Stimulated activated naive CD8-positive, alpha-beta T cell treated with anti-CD3 and anti-CD28 coated beads, Interleukin-15, amount 100 ng/mL, for 72 hours (primary cell): ENCODE results near the gene GRPEL2.
A peak's percentile ranks its signal among the peaks of the same experiment; 100 is the strongest.

ENCODE experiments used
- ATAC-seq: fragments of 150-1000 bp; cut with Tn5 transposase; 2 replicates; pipeline ENCODE4 v1.10.0; 2021; ENCODE audit warnings: mild to moderate bottlenecking, moderate library complexity
- DNase-seq, 2 donors: peaks; one replicate each; pipeline ENCODE4 v3.0.0; 2021 to 2022
- H3K27ac Mint-ChIP-seq, 2 donors: one replicate each; pipeline ENCODE4 v1.8.0; 2022; ENCODE audit warnings: mild to moderate bottlenecking in 2 of 2, mixed read lengths in 2 of 2, moderate library complexity in 2 of 2
- H3K27me3 Mint-ChIP-seq: one replicate; pipeline ENCODE4 v1.8.0; 2022; ENCODE audit warnings: mixed read lengths
- H3K4me1 Mint-ChIP-seq: one replicate; pipeline ENCODE4 v1.8.0; 2022; ENCODE audit warnings: mild to moderate bottlenecking, mixed read lengths
- H3K4me3 Mint-ChIP-seq, 2 donors: one replicate each; pipeline ENCODE4 v1.8.0; 2022; ENCODE audit warnings: mild to moderate bottlenecking in 2 of 2, mixed read lengths in 2 of 2, moderate library complexity in 1 of 2
- H3K9me3 Mint-ChIP-seq, 2 donors: one replicate each; pipeline ENCODE4 v1.8.0; 2022; ENCODE audit warnings: mixed read lengths in 2 of 2

Gene GRPEL2

DNA sequence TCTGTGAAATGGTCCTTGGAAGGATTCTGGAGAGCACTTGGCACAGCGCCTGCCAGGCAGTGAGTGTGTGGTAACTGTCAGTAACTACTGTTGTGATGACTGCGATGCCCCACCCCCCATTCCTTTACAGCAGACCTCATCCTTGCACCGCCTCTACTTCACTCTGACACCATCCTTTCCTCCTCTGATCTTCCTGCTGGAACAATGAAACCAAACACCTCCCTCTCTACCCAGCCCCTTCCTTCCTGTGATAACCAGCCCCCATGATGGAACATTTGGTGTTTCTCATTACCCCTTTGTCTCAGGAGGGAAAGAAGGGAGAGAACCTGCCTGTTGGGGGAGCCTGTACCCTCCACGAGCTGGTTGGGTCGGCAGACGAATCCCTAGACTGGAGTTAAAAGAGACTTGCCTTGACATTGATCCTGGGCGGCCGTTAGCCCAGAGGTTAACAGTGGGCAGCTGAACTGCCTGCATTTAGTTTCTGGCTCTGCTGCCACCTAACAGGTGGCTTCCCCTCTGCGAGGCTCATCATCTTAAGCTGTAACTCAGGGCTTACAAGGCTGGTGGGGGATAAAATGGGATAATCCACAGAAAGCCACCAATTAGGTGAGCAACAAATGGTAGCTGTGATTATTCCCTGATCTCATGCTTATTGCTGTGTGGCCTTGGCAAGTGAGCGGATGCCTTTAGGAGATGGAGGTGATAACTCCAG lies 34.2 kb upstream of the GRPEL2 start:
- DNase-seq (no peak), ATAC-seq (no peak)
- Mint-ChIP-seq H3K4me3 (no peak overlapping the region), H3K27ac (peak overlapping the region in 1 of 2 donors; percentile 61), H3K4me1 (peaks cover 8% of the 10 kb centered on the region), H3K27me3 (no peaks in the 10 kb centered on the region), H3K9me3 (no peaks in the 10 kb centered on the region)

DNA sequence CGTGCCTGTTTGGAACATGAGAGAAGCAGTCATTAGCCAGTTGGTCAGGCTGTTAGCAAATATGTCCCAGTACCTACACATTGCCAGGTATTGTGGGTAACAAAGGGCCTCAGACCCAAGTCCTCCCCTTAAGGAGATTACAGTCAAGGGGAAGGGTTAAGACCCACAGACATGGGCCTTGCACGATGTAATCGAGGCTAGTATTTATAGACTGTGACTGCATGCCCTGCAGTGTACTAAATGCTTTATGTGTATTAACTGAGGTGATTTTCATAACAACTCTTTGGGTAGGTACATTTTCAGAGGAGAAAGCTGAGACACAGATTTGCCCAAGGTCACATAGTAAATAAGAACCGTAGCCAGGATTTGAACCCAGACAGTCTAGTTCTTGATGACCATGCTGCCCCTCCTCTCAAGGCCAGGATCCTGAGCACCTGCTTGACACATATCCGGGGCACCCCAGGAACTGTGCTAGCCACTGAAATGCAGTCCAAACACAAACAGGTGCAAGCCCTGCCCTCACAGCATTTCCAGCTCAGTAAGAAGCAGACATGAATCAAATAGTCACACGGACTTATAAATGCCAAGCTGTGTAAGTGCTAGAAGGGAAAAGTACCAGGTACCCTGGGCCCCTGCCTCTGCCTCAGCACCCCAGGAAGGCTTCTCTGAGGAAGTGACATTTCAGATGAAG lies 32.0 kb upstream of the GRPEL2 start:
- ATAC-seq (no peak), DNase-seq (no peak)
- Mint-ChIP-seq H3K27ac (no peak overlapping the region), H3K4me3 (no peak overlapping the region), H3K4me1 (peaks cover 8% of the 10 kb centered on the region), H3K27me3 (no peaks in the 10 kb centered on the region), H3K9me3 (no peaks in the 10 kb centered on the region)

DNA sequence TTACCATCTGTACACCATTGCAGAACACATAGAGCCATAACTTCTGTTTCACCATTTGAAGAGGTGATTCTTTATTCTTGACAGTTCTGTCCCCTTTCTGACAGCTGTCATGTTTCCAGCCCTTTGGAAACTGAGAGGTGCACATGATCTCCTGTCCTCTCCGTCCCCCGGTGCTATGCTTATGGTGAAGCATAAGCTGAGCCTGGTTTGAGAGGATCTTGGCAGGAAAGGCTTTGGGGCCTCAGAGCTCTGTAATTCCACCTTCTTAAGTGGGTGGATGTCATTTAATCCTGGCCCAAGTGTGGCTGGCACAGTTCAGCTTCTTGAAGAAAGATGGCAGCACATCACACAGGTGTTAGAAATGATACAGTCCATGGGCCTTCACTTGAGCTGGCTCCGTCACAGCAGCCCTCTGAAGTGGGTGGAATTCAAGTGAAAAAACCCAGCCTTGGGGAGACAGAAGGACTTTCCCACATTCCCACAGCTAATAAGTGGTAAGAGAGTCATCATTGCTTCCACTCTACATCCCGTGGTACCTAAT lies 30.7 kb upstream of the GRPEL2 start:
- H3K27me3 Mint-ChIP-seq, result no peaks in the 10 kb centered on the region
- H3K4me1 Mint-ChIP-seq, result peaks cover 8% of the 10 kb centered on the region
- H3K9me3 Mint-ChIP-seq, result no peaks in the 10 kb centered on the region
- peak; percentile 53 for ATAC-seq
- no peak overlapping the region for H3K27ac Mint-ChIP-seq
- H3K4me3 Mint-ChIP-seq, result no peak overlapping the region
- DNase-seq, result no peak

DNA sequence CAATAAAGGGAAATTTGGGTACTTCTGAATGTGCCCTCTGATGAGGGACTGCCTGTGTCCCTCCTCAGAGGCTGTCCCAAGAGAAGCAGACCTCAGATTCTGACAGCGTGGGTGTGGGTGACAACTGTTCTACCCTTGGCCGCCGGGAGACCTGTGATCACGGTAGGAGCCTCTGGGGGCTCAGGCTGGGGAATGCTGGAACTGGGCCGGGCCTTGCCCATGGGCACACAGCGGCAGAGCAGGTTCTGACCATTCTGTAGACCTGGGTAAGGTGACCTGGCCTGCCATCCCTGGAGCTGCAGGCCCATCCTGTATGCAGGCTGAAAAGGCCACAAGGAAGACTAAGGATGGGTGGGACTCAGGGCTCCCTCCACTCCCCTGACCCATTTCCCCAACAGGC lies 29.5 kb upstream of the GRPEL2 start:
- Mint-ChIP-seq H3K4me1 (peaks cover 7% of the 10 kb centered on the region), H3K27ac (no peak overlapping the region)

DNA sequence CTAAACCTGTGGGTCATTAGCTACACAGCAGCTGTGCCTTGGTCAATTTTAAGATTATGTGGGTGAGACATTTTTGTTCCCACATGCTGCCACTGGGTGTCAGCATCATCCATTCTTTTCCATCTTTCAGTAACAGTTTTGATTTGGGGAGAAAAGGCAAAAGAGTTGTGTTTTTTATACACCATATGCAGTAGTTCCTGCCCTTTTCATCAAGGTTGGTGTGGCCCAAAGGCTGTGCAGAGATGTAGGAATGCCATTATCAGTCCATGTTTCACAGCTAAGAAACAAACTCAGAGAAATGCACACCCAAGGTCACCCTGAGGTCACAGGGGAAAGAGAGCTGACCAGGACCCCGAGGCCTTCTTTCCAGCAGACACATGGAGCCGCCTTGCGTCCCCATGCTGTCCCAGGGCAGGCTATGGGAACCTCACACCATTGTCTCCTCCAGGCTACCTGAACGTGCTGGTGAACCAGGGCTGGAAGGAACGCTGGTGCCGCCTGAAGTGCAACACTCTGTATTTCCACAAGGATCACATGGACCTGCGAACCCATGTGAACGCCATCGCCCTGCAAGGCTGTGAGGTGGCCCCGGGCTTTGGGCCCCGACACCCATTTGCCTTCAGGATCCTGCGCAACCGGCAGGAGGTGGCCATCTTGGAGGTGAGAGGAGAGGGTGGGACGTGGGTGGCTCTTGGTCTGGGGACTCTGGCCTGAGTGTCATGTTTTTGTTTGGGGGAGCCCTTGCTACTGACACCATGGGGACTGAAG lies 27.8 kb upstream of the GRPEL2 start:
- no peaks in the 10 kb centered on the region for H3K27me3 Mint-ChIP-seq
- ATAC-seq (peak; percentile 44), DNase-seq (peak in 1 of 2 donors; percentile 27)
- no peaks in the 10 kb centered on the region for H3K9me3 Mint-ChIP-seq
- H3K4me1 Mint-ChIP-seq, result no peaks in the 10 kb centered on the region
- no peak overlapping the region for H3K4me3 Mint-ChIP-seq
- H3K27ac Mint-ChIP-seq, result no peak overlapping the region

More for the DNA sequence above, 29.5 kb upstream of the GRPEL2 start:
- Mint-ChIP-seq H3K4me3 (no peak overlapping the region), H3K9me3 (no peaks in the 10 kb centered on the region), H3K27me3 (no peaks in the 10 kb centered on the region)
- DNase-seq (no peak), ATAC-seq (no peak)

DNA sequence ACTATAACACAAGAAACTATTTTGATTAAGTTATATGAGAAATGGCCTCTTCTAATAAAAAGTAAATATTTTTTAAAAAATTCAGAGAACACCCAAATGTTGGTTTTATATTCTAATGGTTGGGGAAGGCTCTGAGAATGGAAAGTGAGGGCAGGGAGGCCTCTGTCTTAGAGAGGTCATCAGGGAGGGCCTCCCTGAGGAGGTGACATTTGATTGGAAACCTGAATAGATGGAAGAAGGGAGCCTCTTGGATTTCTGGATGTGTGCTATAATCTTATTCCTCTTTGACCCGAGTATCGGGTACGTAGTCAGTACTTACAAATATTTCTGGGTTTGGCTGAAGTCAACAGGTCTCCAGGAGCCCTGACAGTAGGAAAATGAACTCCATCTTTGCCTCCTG lies 26.1 kb upstream of the GRPEL2 start:
- no peak overlapping the region for H3K4me3 Mint-ChIP-seq
- no peak for ATAC-seq
- no peak overlapping the region for H3K27ac Mint-ChIP-seq
- no peaks in the 10 kb centered on the region for H3K4me1 Mint-ChIP-seq
- DNase-seq, result no peak
- no peaks in the 10 kb centered on the region for H3K27me3 Mint-ChIP-seq
- H3K9me3 Mint-ChIP-seq, result no peaks in the 10 kb centered on the region

DNA sequence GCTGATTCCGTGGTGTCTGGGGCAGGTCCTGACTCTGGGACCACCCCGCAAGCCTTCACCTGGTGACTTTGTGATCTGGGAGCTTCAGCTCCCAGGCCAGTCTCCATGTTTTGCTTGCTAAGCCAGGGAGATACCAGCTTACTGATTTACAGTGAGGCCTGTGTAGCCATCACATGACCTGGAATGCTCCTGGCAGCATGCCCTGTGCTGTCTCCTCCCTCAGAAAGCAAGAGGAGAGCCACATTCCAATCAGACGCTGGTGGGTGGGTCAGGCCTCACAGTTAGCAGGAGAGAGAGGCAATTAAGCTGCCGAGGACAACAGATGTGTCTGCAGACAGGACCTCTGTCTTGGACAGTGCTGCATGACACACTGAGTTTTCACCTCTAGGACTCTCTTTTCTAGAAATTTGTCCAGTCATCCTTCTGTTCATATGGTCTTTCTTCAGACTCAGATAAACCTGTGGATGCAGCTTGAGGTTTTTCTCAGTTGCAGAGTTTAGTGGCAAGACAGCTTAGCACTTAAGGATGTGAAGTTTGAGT lies 24.4 kb upstream of the GRPEL2 start:
- no peak for DNase-seq
- Mint-ChIP-seq H3K27me3 (no peaks in the 10 kb centered on the region), H3K9me3 (no peaks in the 10 kb centered on the region), H3K27ac (no peak overlapping the region), H3K4me3 (no peak overlapping the region), H3K4me1 (no peaks in the 10 kb centered on the region)
- ATAC-seq, result no peak

DNA sequence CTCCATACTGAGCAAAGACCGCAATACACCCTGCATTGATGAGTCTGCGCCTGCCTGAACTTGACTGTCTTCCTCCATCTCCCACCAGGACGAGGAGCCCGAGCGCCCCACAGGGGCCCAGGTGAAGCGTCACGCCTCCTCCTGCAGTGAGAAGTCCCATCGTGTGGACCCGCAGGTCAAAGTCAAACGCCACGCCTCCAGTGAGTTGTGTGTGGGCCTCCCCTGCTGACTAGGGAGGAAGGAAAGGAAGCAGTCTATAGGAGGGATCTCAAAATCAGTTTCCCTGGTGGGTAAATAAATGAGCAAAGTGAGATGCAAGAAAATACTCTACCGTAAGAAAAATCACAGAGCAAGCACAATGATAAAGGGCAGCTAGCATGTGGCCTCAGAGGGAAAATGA lies 22.8 kb upstream of the GRPEL2 start:
- DNase-seq (no peak), ATAC-seq (no peak)
- no peak overlapping the region for H3K27ac Mint-ChIP-seq
- H3K4me1 Mint-ChIP-seq, result no peaks in the 10 kb centered on the region
- no peaks in the 10 kb centered on the region for H3K9me3 Mint-ChIP-seq
- no peaks in the 10 kb centered on the region for H3K27me3 Mint-ChIP-seq
- H3K4me3 Mint-ChIP-seq, result no peak overlapping the region

DNA sequence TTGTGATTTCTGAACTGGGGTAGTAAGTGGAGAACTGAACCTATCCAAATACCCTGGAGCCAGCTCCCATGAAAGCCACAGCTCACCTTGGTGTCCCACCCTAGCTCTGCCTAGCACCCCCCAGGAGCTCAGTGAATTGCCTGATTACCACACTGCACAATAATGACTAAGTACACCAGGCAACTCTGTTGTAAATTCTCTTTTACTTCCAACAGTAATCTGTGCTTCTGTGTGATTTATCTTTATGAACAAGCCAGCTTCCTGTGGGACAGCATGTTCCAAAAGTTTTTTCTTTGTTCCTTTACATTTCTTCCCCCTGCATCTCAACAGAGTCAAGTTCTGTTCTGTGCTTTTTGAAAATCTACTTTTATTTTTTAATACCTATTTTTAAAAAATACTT lies 22.1 kb upstream of the GRPEL2 start:
- H3K9me3 Mint-ChIP-seq, result no peaks in the 10 kb centered on the region

DNA sequence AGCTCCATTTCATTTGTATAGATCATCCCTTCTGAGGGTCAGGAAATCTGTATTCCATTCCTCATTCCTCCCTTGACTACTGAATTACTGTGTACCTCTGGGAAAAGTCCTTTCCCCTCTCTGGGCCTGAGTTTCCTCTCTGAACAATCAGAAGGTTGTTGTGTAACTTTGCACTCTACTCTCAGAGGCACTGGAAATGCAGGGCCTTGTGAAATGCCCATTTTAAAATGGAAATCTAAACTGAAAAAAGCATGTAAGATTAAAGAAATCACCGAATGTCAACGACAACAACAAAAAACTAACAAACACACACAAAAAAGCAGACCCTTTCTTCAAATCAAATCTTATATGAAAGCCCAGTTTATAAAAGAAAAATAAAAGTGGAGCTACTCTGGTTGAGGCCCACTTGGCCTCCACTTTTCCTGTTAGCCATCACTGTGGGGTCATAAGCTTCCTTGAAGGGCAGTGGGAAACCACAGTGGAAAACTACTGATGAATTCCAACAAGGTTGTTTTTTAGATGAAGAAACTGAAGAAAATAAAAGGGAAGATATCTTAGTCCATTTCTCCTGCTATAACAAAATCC lies 21.6 kb upstream of the GRPEL2 start:
- H3K4me1 Mint-ChIP-seq, result no peaks in the 10 kb centered on the region
- ATAC-seq (no peak), DNase-seq (no peak)
- peak overlapping the region in 1 of 2 donors; percentile 23 for H3K27ac Mint-ChIP-seq
- H3K27me3 Mint-ChIP-seq, result no peaks in the 10 kb centered on the region
- H3K4me3 Mint-ChIP-seq, result no peak overlapping the region
- no peaks in the 10 kb centered on the region for H3K9me3 Mint-ChIP-seq

More for the DNA sequence above, 22.1 kb upstream of the GRPEL2 start:
- DNase-seq (no peak), ATAC-seq (no peak)
- Mint-ChIP-seq H3K4me1 (no peaks in the 10 kb centered on the region), H3K27ac (no peak overlapping the region), H3K27me3 (no peaks in the 10 kb centered on the region), H3K4me3 (no peak overlapping the region)

DNA sequence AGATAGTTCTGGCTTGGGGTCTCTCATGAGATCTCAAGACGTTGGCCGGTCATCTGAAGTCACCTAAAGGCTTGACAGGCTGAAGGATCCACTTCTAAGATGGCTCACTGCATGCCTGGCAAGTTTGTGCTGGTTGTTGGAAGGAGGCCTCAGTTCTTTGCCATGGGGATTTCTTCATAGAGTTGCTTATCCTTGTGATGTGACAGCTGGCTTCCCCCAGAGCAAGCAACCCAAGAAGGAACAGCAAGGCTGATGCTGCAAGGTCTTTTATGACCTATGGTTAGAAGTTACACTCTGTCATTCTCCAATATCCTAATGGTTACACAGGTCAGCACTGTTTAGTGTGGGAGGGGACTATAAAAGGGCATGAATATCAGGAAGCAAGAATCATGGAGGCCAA lies 20.7 kb upstream of the GRPEL2 start:
- H3K27ac Mint-ChIP-seq, result peak overlapping the region in 1 of 2 donors; percentile 62
- ATAC-seq (no peak), DNase-seq (no peak)
- no peaks in the 10 kb centered on the region for H3K27me3 Mint-ChIP-seq
- no peak overlapping the region for H3K4me3 Mint-ChIP-seq
- no peaks in the 10 kb centered on the region for H3K9me3 Mint-ChIP-seq
- H3K4me1 Mint-ChIP-seq, result no peaks in the 10 kb centered on the region

DNA sequence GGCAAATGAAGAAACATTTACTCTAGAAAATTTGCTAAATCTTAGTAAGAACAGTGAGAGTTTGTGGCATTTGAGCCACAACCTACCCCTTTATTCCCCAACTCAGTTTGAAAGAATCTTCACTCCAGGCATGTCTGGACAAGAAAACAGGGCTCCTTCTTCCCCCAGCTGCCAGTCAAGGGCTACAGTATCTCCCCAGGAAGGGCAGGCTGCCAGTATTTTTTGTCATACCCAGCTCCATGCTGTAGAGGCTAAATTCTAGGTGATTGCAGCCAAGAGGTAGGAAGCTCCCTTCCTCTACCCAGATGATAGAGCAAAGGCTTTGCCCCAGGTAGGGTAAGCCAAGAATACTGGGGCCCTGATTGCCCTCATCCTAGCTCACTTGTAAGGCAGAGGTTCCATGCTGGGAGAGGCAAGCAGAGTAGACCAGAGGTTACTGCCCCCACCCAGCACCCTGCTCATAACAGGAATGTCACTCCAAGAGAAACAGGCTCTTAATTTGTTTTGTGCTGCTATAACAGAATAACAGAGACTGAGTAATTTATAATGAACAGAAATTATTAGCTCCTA lies 20.0 kb upstream of the GRPEL2 start:
- H3K4me3 Mint-ChIP-seq, result no peak overlapping the region
- no peak for ATAC-seq
- no peaks in the 10 kb centered on the region for H3K4me1 Mint-ChIP-seq
- H3K27ac Mint-ChIP-seq, result peak overlapping the region in 1 of 2 donors; percentile 46
- H3K9me3 Mint-ChIP-seq, result no peaks in the 10 kb centered on the region
- no peak for DNase-seq
- H3K27me3 Mint-ChIP-seq, result no peaks in the 10 kb centered on the region

DNA sequence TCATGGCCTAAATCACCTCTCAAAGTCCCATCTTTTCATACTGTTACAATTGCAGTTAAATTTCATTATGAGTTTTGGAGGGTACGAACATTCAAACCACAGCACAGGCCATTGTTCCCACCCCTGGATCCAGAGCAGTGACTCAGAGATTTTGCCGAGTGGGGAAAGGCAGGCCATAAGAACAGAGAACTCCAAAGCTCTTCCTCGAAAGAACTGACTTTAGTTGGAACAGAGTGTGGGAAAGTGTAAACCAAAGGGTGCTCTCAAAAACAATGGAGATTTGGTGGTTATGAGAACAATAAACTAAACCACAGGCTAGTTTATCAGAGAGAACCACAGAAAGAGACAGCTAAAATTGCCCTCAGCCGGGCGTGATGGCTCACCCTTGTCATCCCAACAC lies 19.4 kb upstream of the GRPEL2 start:
- no peaks in the 10 kb centered on the region for H3K27me3 Mint-ChIP-seq
- no peak overlapping the region for H3K4me3 Mint-ChIP-seq
- DNase-seq, result no peak
- no peak overlapping the region for H3K27ac Mint-ChIP-seq
- no peaks in the 10 kb centered on the region for H3K4me1 Mint-ChIP-seq
- H3K9me3 Mint-ChIP-seq, result no peaks in the 10 kb centered on the region
- ATAC-seq, result no peak

DNA sequence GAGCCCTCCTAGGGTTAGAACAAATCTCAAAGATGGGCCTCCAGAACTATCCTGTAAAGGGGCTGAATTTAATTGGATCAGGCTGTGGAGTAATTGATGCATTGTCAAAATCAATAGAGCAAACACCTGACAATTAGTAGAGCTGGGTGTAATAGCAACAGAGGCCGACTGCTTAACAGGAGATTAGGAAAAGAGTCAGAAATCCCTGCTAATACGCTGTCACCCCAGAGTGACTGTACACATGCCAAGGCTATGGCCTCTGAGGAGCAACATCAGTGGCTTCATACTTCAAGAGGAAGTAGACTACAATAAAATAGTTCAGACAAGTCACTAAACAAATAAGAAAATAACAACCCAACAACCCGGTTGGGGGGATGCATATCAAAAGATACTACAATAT lies 18.7 kb upstream of the GRPEL2 start:
- H3K27ac Mint-ChIP-seq, result no peak overlapping the region
- H3K27me3 Mint-ChIP-seq, result no peaks in the 10 kb centered on the region
- no peak for DNase-seq
- no peaks in the 10 kb centered on the region for H3K9me3 Mint-ChIP-seq
- ATAC-seq, result no peak
- H3K4me1 Mint-ChIP-seq, result no peaks in the 10 kb centered on the region
- no peak overlapping the region for H3K4me3 Mint-ChIP-seq

DNA sequence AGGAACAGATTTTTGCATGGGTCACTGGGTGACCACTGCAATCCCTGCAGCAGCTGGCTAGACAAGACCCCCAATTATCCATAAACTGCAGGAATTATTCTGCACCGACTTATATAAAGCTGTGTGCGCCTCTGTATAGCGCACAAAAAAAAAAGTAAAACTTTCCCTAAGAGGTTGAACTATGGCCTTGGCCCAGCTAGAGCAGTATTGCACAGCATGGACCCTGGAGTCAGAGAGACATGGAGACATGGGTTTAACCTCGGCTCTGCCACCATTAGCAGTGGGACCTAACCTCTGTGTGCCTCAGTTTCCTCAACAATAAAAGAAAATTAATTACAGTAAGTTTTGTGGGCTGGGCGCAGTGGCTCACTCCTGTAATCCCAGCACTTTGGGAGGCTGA lies 17.1 kb upstream of the GRPEL2 start:
- no peak for ATAC-seq
- no peak overlapping the region for H3K27ac Mint-ChIP-seq
- H3K4me3 Mint-ChIP-seq, result no peak overlapping the region
- DNase-seq, result no peak
- no peaks in the 10 kb centered on the region for H3K4me1 Mint-ChIP-seq
- no peaks in the 10 kb centered on the region for H3K27me3 Mint-ChIP-seq
- no peaks in the 10 kb centered on the region for H3K9me3 Mint-ChIP-seq
